Fibroblast of mammary gland (primary cell): ENCODE results near the gene OLR1.

Experiments
- DNase-seq: peaks from one replicate; pipeline ENCODE4 v3.0.0-alpha.2; 2010; ENCODE audit warnings: low read depth
- H3K4me3 ChIP-seq: 2 replicates; pipeline ENCODE4 v1.5.1; 2011; ENCODE audit warnings: low read depth, mild to moderate bottlenecking, low read length, moderate library complexity; ENCODE audit not compliant: control insufficient read depth
- CTCF ChIP-seq: conservative IDR thresholded peaks from 2 replicates; pipeline ENCODE4 v1.5.1; 2011; ENCODE audit warnings: low read depth, low read length, inconsistent platforms; ENCODE audit not compliant: control insufficient read depth, insufficient read depth

The OLR1 gene

GRCh38 chr12:10175846-10176636, 4.1 kb upstream of the OLR1 start:
- no peak for DNase-seq
- no peak overlapping the region for H3K4me3 ChIP-seq
- no peak for TF ChIP-seq CTCF

GRCh38 chr12:10174986-10175614, 3.2 kb upstream of the OLR1 start:
- no peak for TF ChIP-seq CTCF
- no peak overlapping the region for H3K4me3 ChIP-seq
- DNase-seq = no peak

- H3K4me3 ChIP-seq = no peak overlapping the region
- no peak for TF ChIP-seq CTCF
- DNase-seq = no peak
These were observed 1.7 kb downstream of the OLR1 start for GRCh38 chr12:10170216-10170615.

- no peak for DNase-seq
- no peak for TF ChIP-seq CTCF
These were observed 2.8 kb downstream of the OLR1 start for GRCh38 chr12:10169104-10169503.

GRCh38 chr12:10167599-10167998, 4.3 kb downstream of the OLR1 start:
- DNase-seq = no peak
- no peak for TF ChIP-seq CTCF
- H3K4me3 ChIP-seq = no peak overlapping the region

More at GRCh38 chr12:10169104-10169503, 2.8 kb downstream of the OLR1 start:
- no peak overlapping the region for H3K4me3 ChIP-seq

GRCh38 chr12:10165421-10165820, 6.5 kb downstream of the OLR1 start:
- TF ChIP-seq CTCF = no peak
- no peak for DNase-seq
- no peak overlapping the region for H3K4me3 ChIP-seq
